Epithelial cell of alveolus of lung (primary cell): ENCODE results near the gene ZNF32. TPM values are rescaled to one million over a fixed set of nuclear protein-coding genes. Genes with fewer than 3 reads are reported as not detected.

Source experiments
- total RNA-seq: library from RNA; depleted of rRNA; stranded (reverse); fragments of >200 nt; gene quantifications from 2 replicates; pipeline ENCODE4 v1.2.1, GENCODE V29; 2015

Gene ZNF32, protein sequence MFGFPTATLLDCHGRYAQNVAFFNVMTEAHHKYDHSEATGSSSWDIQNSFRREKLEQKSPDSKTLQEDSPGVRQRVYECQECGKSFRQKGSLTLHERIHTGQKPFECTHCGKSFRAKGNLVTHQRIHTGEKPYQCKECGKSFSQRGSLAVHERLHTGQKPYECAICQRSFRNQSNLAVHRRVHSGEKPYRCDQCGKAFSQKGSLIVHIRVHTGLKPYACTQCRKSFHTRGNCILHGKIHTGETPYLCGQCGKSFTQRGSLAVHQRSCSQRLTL
- 24.6 and 40.4 TPM in 2 replicates for total RNA-seq

DNA sequence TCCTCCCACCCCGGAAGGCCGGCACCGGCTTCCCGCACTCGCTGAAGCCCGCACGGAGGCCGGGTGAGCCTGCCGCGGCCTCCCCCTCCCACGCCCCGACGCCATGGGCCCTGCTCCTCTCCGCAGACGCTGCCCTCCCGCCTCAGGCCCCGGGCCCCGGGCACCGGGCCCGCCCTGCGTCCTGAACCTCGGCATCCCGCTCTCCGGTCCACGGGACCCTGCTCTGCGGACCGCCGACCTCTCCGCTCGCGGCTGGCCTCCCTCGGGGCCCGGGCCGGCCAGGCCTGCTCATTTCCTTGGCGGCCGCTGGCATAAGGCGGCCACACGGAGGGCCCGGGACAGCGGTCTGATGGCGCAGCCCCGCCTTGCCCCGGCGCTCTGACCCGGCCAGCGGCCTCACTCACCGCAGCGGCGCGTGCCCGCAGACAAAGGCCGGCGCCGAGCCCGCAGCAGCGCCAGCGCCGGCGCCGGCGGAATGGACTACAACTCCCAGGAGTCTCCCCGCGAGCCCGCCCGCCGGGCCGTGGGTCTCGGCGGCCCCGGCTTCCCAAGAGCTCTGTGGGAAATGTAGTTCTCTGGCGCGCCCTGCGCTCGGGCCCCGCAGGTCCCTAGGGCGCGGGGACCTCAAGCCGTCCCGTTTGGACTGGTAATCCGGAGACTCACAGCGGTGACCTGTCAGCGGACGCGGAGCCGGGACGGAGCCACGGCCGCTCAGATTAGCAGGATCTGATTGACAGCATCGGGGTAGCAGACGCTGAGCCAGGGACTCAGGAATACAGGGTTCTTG lies at the start of gene ZNF32:
ZNF32 (minus strand) TSS at position 484 of the 787 bp plus-strand sequence. CDS start 2,748 bp downstream, outside the sequence.

DNA sequence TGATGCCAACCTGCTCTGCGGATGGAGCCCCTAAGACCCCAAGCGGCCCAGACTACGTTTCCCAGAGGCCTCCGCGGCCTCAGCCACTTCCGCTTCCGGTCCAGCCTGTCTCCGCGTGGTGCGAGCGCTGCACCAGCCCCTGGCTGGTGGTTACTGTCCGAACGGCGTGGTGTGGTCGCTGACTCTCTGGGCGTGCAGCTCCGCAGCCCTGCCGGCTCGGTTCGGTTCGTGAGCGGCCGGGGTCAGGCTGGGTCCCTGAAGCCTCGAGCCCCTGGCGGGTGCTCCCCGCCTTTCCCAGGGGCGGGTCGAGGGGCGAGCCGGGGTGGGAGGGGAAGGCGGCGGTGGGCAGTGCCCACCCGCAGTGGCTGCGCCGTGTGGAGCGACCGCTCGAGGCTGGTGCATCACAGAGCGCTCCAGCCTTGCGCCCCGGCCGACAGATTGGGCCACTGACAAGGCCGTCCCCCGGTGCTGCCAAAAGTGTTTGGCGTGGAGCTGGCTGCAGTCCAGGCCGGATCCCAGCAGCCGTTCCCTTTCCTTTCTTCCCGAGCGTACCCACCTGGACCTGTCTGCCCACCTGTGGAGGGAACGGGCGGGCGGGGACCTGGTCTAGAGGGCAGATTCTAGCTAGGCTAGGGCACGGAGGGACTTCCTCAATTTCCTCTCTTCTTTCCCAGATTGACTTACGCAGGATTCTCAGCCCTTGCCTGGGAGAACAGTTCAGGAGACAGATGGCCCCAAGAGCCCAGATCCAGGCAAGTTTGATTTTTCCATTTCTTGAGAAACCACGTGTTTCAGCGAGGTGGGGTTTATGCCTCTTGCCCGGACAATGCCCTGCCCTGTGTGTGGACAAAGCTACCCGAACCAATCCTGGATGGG lies 42.1 kb downstream of the ZNF32 start, which contains the start of gene ZNF485:
ZNF485 (plus strand) TSS at position 116 of the 876 bp plus-strand sequence; CDS start at position 729, 613 bp downstream.

Other genes with a start within 250 kb of the ZNF32 start
- 199 and 209 TPM in 2 replicates for gene HNRNPF, start 239.7 kb downstream of the ZNF32 start, total RNA-seq
- gene ZNF487, start 211.8 kb downstream of the ZNF32 start, total RNA-seq = 1.7 and 12.7 TPM in 2 replicates
- 1.4 and 3.6 TPM in 2 replicates for gene ZNF239, start 74.3 kb downstream of the ZNF32 start, total RNA-seq
- 1.3 and 3.1 TPM in 2 replicates for gene ZNF485, start 42.4 kb downstream of the ZNF32 start, total RNA-seq